Spleen (tissue), 7 donors: Measurements from ENCODE around the gene CDH26.

ENCODE experiments used
- POLR2A ChIP-seq, 3 donors: fragments of 450-650 bp; IDR thresholded peaks; one replicate each; pipeline ENCODE4 v1.5.1; 2017; ENCODE audit warnings: antibody characterized with exemption in 3 of 3, mild to moderate bottlenecking in 1 of 3
- POLR2AphosphoS5 ChIP-seq, 3 donors: sonication (generic); formaldehyde crosslinking; IDR thresholded peaks; one replicate each; pipeline ENCODE4 v1.5.1; 2017; ENCODE audit warnings: antibody characterized with exemption in 3 of 3
- TF ChIP-seq, protein P1 (sequence below), 11 experiments: fragments of 200-600 bp in 7 of 11; fragments of 450-650 bp in 4 of 11; sonication (generic) in 4 of 11; IDR thresholded peaks in 8 of 11; conservative IDR thresholded peaks in 3 of 11; 1 replicate in 7 of 11; 2 replicates in 4 of 11; pipeline versions ENCODE4 v1.4.0 to v1.8.0; 2016 to 2021; ENCODE audit warnings: antibody characterized with exemption in 11 of 11, inconsistent platforms in 4 of 11, mild to moderate bottlenecking in 1 of 11
- donor health status: DM: no; HTN: no; CAD: no; lungs with moderate emphysema.
- donor health status: DM: no; HTN: no; CAD: no.
- donor health status: DM: no; HTN: no; CAD: no.

DNA sequence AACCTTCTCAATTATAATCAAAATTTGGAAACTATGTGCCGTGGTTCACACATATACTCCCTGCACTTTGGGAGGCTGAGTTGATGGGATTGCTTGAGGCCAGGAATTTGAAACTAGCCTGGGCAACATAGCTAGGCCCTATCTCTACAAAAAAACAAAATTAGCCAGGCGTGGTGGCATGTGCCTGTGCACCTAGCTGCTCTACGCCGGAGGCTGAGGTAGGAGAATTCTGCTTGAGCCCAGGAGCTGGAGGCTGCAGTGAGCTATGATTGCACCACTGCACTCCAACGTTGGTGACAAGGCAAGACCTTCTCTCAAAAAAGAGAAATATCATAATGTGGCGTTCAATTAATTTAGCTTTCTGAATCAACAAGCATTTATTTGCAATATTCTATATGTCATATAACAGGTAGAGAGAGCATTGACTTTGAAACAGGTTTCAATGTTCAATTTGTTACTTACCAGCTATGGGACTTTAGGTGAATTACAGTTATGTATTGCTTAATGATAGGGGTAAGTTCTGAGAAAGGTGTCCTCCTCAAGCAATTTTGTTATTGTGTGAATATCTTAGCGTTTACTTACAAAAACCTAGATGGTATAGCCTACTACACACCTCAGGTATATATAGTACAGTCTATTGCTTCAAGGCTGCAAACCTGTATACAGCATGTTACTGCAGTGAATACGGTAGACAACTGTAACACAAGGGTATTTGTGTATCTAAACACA, 22.6 kb upstream of the CDH26 start:
- TF ChIP-seq POLR2A (IDR thresholded peaks at IDR 0.05) (no peak), POLR2AphosphoS5 (IDR thresholded peaks at IDR 0.05) (no peak)
- TF ChIP-seq, protein P1, sequence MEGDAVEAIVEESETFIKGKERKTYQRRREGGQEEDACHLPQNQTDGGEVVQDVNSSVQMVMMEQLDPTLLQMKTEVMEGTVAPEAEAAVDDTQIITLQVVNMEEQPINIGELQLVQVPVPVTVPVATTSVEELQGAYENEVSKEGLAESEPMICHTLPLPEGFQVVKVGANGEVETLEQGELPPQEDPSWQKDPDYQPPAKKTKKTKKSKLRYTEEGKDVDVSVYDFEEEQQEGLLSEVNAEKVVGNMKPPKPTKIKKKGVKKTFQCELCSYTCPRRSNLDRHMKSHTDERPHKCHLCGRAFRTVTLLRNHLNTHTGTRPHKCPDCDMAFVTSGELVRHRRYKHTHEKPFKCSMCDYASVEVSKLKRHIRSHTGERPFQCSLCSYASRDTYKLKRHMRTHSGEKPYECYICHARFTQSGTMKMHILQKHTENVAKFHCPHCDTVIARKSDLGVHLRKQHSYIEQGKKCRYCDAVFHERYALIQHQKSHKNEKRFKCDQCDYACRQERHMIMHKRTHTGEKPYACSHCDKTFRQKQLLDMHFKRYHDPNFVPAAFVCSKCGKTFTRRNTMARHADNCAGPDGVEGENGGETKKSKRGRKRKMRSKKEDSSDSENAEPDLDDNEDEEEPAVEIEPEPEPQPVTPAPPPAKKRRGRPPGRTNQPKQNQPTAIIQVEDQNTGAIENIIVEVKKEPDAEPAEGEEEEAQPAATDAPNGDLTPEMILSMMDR (IDR thresholded peaks at IDR 0.05 in 8 of 11, conservative IDR thresholded peaks at IDR 0.05 in 3 of 11) = no peak
